ENCODE measurements around the gene OAF. TPM values are rescaled to one million over a fixed set of nuclear protein-coding genes. Genes with fewer than 3 reads are reported as not detected.

The OAF gene
- total RNA-seq, 2 donors from 2014 or later = 180 to 189 TPM

- ATAC-seq (no peak), DNase-seq (no peak)
- intact Hi-C loops (cut with DNase I, micrococcal nuclease) = no loop called here
These were observed 5.7 kb downstream of the OAF start for GRCh38 chr11:120216426-120217102.

DNA sequence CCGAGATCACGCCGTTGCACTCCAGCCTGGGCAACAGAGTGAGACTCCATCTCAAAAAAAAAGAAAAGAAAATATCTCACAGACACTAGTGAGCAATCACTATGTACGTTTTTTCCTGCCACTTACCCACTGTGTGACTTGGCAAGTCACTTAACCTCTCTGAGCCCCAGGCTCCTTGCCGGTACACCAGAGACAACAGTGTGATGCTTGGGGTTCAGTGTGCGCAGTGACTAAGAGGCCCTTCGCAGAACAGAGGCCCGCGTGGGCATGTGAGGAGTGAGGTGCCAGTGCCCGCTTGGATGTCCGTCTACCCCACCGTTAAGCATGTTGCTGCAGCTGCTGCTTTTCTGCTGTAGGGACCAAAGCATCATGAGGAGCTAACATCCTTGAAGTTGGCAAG lies 6.7 kb downstream of the OAF start:
- intact Hi-C loops (cut with DNase I, micrococcal nuclease) = no loop called here
- no peak for DNase-seq
- ATAC-seq = no peak

DNA sequence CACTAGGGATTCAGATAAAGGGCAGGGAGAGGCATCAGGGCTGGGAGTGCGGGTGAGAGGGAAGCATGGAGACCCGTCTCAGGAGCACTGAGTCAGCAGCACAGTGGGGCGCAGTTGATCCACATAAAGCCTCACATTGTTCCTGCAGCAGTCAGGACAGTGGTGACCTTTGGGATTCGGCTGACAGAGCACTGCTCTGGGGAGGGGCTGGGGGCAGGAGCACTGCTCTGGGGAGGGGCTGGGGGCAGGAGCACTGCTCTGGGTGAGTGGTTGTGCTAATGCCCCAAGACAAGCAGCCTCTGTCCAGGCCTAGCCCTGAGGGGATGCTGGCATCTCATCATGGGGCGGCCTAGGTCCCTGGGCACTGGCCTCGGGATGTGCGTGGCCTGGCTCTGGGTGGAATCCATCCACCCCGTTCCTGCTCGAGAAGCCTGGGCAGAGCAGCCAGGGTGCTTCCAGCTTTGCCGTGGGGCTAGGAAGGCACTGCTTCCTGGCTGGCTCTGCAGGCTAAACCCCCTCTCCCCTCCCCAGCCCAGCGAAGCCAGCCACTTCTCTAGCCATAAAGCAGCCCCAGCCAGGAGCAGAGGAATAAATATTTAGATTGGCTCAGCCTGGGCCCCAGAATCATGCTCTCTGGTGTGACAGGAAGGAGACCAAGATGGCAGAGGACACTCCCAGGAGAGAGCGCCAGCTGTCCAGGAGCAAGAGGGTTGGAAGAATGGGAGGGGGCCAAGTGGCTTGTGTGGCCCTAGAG lies 7.3 kb downstream of the OAF start:
- ATAC-seq (no peak), DNase-seq (no peak)
- intact Hi-C loops (cut with DNase I, micrococcal nuclease) = no loop called here

GRCh38 chr11:120218695-120219033 lies 7.8 kb downstream of the OAF start:
- intact Hi-C loops (cut with DNase I, micrococcal nuclease) = no loop called here
- DNase-seq (no peak), ATAC-seq (no peak)

DNA sequence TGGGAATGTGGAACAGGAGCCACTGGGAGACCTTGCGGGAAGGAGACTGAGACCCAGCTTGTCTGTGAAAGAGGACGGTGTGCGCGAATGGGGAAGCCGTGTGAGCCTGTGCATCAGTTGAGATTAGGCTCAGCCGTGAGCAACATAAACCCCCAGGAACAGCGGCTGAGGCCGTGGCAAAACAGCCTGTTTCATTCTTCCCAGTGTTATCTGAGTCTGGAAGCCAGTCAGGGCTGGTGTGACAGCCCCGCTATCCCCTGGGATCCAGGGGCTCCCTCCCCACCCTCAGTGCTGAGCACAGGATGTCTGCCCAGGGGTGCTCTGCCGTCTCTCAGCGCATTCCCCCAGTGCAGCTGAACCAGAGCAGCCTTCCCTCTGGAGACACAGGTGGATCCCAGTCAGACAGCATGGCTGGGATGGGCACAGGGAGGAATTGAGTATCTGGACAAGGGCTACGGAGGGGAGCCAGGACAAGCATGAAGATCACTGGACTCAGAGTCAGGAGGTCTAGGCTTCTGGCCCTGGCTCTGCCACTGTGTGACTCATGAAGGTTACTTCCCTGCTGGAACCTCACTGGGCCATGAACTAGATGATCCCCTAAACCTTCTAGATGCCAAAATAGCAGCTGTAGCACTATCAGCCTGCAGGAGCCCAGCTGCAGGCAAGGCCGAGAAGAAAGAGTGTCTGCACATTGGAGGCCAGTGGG lies 8.6 kb downstream of the OAF start:
- DNase-seq (no peak), ATAC-seq (no peak)
- intact Hi-C loops (cut with DNase I, micrococcal nuclease) = no loop called here

- intact Hi-C loops (cut with DNase I, micrococcal nuclease) = no loop called here
- ATAC-seq (no peak), DNase-seq (no peak)
These were observed 9.3 kb downstream of the OAF start for GRCh38 chr11:120219938-120220746.

GRCh38 chr11:120220747-120221037 lies 9.9 kb downstream of the OAF start:
- intact Hi-C loops (cut with DNase I, micrococcal nuclease) = no loop called here
- no peak for ATAC-seq
- no peak for DNase-seq

- ATAC-seq (peak; percentile 94), DNase-seq (peak; percentile 64 to 88)
- intact Hi-C loops (cut with DNase I, micrococcal nuclease) = no loop called here
These were observed 10.4 kb downstream of the OAF start for GRCh38 chr11:120221115-120221752.

DNA sequence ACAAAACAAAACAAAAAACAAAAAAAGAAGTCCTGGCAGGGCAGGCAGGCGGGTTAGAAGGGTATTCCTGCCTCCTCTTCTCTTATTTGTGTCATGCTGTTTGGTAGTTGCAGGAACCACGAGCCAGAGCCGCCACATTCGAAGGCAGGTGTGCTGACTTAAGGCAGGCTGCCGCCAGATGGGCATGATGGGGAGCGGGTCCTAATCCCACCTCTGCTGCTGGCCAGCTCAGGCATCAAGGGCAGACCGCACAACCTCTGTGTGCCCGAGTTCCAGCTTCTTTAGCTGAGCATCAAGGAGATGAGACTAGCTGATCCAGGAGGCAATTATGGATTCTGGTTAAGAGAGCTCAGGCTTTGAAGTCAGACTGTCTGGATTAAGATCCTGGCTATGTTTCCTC lies 12.1 kb downstream of the OAF start:
- ATAC-seq (no peak), DNase-seq (peak in 1 of 2 donors; percentile 20)
- intact Hi-C loops (cut with DNase I, micrococcal nuclease) = no loop called here

- no peak for ATAC-seq
- DNase-seq = peak in 1 of 2 donors; percentile 23
- intact Hi-C loops (cut with DNase I, micrococcal nuclease) = no loop called here
These were observed 13.0 kb downstream of the OAF start for GRCh38 chr11:120223793-120224192.

GRCh38 chr11:120224361-120224760 lies 13.5 kb downstream of the OAF start:
- ATAC-seq (no peak), DNase-seq (no peak)
- intact Hi-C loops (cut with DNase I, micrococcal nuclease) = no loop called here

DNA sequence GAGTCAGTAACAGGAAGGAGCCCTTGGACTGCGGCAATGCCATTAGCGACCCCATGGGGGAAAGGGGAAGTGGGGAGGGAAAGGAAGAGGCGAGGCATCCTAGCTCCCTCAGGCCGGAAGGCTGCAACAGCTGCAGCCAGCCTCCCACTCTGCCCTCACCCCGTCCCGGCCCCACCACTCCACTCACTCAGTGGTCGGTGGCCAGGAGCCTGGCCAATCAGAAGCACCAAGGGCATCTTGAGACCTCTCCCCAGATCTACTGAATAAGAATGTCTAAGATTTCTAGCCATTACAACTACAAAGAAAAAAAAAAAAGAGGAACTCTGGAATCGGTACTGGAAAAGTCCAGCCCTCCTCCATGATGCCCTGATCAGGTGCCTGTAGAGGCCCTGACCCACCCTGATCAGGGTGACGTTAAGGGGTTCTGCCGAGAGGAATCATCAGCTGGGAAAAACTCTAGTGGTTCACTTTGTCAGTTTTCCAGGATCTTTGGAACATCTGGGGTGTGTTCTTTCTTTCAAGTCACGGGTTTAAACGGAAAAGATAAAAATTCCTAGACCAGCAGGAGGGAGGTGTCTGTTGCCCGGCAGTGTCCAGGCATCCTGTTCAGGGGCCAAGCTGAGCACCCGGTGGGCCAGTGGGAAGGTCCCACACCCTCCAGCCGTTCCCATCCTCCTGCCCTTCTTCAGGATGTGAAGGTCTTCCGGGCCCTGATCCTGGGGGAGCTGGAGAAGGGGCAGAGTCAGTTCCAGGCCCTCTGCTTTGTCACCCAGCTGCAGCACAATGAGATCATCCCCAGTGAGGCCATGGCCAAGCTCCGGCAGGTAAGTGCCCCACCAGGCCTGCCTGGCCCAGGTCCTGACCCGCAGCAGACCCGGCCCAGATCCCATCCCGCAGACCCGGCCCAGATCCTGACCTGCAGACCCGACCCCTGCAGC lies 14.4 kb downstream of the OAF start:
- intact Hi-C loops (cut with DNase I, micrococcal nuclease) = loop anchor here in 1 of 2 donors (5.0 kb wide), 1 partner anchor 53 kb away; no protein-coding TSS in a partner anchor
- DNase-seq (no peak), ATAC-seq (no peak)

DNA sequence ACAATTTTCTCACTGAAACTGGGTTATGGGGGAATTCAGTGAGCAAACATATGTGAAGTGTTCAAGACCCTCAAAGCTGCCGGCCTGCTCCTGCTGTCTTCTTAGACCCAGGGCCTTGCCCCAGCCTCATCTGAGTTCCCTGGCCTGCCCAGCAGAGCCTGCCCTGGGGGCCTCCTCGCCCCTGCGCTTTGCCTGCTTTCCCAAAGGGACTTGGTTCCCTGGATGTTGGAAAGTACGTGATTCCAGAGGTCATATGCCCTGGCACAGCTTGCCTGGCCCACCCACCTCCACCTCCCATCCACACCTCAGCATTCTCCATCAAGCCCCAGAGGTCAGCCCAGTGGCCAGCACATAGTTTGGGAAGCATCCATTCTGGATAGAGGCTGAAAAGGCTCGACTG lies 15.4 kb downstream of the OAF start:
- ATAC-seq (no peak), DNase-seq (no peak)
- intact Hi-C loops (cut with DNase I, micrococcal nuclease) = loop anchor here in 1 of 2 donors (5.0 kb wide), 1 partner anchor 54 kb away; no protein-coding TSS in a partner anchor

- intact Hi-C loops (cut with DNase I, micrococcal nuclease) = loop anchor here in 1 of 2 donors (5.0 kb wide), 1 partner anchor 54 kb away; no protein-coding TSS in a partner anchor
- DNase-seq = no peak
- no peak for ATAC-seq
These were observed 15.9 kb downstream of the OAF start for GRCh38 chr11:120226714-120227113.

DNA sequence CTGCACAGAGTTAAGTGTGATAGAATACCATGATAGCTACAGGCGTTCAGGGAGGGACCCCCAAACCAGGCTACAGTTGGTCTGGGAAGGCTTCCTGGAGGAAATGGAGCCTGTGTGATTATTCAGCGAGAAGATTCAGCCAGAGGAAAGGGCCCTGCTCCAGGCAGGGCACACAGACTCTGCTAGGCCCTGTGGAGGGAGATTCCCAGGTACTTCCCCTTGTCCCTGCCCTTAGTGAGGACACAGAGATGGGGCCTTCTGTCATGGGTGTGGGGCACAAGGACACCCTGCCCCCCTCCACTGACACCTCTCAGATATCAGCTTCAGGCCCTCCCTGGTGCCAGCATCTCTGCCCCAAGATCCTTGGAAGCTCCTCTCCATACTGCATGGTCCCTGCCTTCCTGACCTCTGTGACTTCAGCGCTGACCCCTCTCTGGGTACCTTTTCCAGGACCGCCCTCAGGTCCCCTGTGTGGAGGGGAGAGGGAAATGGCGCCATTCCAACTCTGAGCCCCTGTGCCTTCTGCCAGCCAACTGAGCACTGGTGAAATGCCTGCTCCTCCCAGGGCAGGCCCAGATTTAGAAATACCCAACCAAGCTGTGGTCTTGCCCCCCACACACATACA lies 16.5 kb downstream of the OAF start:
- DNase-seq (no peak), ATAC-seq (no peak)
- intact Hi-C loops (cut with DNase I, micrococcal nuclease) = loop anchor here in 1 of 2 donors (5.0 kb wide), 1 partner anchor 55 kb away; no protein-coding TSS in a partner anchor

DNA sequence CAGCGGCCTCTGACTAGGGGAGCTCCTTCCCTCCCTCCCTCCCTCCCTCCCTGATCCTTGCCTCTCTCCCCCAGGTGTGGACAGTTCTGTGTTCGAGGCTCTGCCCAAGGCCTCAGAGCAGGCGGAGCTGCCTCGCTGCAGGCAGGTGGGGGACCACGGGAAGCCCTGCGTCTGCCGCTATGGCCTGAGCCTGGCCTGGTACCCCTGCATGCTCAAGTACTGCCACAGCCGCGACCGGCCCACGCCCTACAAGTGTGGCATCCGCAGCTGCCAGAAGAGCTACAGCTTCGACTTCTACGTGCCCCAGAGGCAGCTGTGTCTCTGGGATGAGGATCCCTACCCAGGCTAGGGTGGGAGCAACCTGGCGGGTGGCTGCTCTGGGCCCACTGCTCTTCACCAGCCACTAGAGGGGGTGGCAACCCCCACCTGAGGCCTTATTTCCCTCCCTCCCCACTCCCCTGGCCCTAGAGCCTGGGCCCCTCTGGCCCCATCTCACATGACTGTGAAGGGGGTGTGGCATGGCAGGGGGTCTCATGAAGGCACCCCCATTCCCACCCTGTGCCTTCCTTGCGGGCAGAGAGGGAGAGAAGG lies 18.1 kb downstream of the OAF start:
- ATAC-seq (no peak), DNase-seq (no peak)
- intact Hi-C loops (cut with DNase I, micrococcal nuclease) = loop anchor here (2.0 to 5.0 kb wide), 2 partner anchors 56 to 57 kb away; no protein-coding TSS in a partner anchor
